Measurements from ENCODE around the gene PRSS23.
"Not testable (repeated sequence)": the region's sequence is repeated elsewhere in the genome, so short reads cannot be mapped to it uniquely, and the experiment has no call there.

The PRSS23 gene

DNA sequence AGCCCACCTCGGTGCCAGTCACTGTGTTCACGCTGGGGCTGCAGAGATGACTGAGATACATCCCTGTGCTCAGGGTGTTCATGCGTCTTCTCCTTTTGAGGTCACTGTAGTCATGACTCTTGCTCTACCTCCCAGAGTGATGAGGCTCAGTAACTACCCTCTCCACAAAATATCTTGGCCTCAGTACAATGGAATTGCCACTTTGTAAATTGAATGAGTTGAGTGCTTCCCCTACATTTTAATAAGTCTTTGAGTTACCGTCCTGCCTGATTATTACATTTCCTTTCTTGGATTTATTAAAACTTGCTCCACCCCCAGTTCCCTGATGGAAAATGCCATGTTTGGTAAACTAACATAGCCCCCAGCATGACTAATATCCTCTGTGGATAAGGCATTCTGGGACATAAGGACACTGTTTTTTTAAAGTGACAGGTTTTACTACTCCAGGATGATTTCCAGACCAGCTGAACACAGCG lies 15.9 kb downstream of the PRSS23 start:
- no peak for DNase-seq

DNA sequence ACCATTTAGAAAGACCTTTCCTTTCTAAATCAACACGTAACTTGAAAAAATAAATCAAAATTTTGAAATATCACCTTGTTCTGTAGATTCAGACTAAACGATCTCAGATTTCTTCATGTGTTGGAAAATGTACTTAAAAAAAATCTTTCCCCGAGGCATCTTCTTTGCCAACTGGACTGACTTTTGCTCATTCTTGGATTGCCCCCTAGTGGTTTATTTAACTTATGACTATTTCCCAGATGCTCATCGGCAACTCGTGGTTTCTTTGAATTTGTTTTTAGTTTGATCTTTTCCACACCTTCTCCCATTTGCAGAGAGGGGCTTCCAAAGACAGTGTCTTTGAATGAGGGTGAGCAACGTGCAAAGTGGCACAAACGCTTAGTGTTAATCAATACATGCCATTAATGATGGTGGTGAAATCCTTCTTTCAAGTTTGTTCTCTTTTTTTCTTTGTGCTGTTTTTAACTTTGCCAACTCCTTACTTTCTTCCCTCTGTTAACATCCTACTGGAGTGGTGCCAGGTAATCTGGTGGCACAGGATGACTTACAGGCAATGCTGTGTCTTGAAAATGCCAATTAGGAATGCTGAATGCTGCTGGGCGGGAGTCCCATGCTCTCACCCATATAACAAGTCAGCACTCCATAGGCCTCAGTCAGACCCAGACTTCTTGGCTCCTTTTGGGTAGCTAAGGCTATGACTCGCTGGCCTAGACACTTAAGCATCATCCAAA lies 18.3 kb downstream of the PRSS23 start:
- no peak for DNase-seq

DNA sequence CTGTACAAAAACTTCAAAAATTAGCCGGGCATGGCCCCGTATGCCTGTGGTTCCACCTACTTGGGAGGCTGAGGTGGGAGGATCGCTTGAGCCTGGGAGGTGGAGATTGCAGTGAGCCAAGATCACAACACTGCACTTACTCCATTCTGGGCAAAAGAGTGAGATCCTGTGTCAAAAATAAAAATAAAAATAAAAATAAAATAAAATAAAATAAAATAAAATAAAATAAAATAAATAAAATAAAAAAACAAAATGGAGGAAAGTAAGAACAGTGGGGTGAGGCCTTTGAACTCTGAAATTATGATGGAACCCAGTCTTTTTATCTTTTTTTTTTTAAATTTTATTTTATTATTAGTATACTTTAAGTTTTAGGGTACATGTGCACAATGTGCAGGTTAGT lies 23.8 kb downstream of the PRSS23 start:
- DNase-seq: not testable (repeated sequence)

DNA sequence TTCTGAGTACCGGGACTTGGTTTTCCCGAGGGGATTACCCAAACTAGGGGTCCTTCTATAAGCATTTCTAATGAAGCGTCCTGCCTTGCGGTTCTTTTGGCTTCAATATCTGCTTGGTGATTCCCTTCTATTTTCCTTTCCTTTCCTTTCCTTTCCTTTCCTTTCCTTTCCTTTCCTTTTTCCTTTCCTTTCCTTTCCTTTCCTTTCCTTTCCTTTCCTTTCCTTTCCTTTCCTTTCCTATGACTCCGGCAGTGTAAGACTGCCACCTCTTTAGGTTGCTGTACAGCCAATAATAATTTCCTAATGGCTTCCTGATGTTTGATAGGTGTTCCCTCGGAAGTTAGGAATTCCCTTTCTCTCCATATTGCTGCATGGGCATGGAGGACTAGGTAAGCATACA lies 34.0 kb downstream of the PRSS23 start:
- DNase-seq: not testable (repeated sequence)

DNA sequence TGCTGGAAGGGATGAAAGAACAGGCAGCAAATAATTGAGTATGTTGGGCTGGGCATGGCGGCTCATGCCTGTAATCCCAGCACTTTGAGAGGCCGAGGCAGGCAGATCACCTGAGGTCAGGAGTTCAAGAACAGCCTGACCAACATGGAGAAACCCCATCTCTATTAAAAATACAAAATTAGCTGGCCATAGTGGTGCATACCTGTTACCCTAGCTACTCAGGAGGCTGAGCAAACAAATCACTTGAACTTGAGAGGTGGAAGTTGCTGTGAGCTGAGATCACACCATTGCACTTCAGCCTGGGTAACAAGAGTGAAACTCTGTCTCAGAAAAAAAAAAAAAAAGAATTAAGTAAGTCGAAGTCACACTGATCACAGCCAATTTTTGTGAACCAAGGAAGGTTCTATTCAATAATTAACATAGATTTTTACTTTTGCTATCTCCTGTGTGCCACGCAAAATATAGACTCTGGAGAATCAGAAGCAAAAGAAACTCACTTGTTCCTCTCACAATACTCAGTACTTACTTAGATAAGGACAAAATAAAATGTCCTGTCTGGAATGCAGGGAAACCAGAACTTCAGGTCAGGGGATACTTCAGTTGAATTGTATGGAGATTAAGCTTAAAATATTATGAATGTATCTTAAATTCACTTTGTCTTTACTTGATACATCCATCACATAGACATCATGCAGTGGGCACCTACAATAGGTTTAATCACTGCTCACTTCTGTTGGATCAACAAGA lies 44.6 kb downstream of the PRSS23 start:
- DNase-seq: not testable (repeated sequence)

DNA sequence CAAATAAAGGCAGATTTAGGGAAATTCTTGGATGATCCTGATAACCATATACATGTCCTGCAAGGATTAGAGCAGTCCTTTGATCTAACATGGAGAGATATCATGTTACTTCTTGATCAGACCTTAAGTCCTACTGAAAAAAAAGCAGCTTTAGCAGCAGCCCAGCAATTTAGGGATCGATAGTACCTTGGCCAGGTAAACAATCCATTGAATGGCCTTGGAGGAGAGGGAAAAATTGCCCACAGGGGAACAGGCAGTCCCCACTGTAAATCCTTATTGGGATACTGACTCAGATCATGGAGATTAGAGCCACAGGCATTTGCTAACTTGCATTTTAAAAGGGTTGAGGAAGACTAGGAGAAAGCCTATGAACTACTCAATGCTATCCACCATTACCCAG lies 47.8 kb downstream of the PRSS23 start:
- no peak for DNase-seq

DNA sequence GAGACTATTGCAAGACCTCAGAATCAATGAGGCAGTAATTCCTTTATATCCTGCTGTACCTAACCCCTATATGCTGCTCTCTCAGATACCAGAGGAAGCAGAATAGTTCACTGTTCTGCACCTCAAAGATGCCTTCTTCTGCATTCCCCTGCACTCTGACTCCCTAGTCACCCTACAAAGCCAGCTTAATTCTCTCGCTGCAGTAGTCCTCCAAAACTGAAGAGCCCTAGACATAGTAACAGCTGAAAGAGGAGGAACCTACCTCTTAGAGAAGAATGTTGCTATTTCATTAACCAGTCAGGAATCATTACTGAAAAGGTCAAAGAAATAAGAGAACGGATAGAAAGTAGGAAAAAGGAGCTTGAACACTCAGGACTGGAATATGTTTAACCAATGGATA lies 49.3 kb downstream of the PRSS23 start:
- no peak for DNase-seq
